HG03196 (cell line): Measurements from ENCODE around the gene SLC66A2.
"Not testable (repeated sequence)": the region's sequence is repeated elsewhere in the genome, so short reads cannot be mapped to it uniquely, and the experiment has no call there.

Experiments
- ATAC-seq: cut with Tn5 transposase; IDR thresholded peaks from one replicate; pipeline ENCODE4 v1.9.1; 2021; ENCODE audit not compliant: unreplicated experiment

SLC66A2 gene

DNA sequence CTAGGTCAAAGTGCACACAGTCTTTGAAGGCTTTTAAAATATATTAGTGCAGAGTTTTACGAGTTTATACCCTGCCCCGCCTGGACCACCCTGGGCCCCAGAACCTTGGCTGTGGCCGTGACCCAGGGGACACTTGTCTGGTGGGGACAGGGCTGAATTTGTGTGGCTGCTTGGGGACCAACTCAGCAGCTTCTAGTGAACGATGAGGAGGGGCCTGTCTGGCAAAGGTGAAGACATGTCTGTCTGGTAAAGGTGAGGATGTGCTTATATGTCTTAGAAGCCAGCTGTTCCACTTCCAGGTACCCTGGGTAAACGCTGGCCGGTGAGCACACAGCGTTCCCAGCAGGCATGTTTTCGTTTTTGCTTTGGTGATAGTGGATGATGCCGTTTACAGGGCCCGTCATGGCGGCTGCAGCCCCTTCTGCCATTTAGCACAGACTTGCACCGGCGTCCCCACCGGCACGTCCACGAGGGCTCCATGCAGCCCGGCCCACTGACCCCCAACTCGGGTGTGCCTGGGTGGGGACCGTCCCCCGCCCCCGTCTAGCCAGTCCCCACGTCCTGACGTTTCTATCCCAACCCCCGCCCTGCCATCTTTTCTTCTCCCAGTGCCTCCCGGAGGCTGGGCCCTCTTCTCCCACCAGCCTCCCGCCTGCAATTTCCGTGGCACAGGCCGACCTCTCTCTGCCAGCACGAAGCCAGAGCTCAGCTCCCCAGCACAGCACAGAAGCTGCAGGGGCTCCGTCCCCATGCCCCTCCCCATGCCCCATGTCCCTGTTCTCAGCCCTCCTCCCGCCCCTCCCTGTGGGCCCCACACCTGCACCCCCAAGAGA is 67.8 kb downstream of the SLC66A2 start:
- no peak for ATAC-seq

DNA sequence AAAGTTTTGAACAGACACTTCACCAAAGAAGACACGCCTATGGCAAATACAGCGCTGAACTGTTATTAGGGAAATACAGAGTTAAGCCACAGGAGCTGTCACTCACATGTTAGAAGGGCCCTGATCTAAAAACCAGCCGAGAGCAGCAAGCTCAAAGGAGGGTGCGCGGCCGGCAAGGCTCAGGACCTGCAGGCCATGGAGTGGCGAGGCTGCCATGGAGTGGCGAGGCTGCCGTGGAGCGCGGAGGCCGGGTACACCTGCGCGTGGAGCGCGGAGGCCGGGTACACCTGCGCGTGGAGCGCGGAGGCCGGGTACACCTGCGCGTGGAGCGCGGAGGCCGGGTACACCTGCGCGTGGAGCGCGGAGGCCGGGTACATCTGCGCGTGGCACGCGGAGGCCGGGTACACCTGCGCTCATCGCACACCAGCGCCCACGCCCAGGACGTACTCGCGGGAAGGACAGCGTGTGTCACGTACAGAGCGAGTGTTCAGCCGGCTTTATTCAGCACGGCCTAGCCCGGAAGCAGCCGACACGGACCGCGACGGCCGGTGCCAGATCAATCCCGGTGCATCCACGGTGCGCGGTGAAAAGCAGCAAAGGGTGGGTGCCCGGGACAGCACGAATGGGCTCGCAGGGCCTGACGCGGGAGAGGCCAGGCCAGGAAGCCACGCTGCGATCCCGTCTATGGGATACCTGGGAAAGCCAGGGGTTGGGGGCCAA is 68.8 kb downstream of the SLC66A2 start:
- no peak for ATAC-seq

DNA sequence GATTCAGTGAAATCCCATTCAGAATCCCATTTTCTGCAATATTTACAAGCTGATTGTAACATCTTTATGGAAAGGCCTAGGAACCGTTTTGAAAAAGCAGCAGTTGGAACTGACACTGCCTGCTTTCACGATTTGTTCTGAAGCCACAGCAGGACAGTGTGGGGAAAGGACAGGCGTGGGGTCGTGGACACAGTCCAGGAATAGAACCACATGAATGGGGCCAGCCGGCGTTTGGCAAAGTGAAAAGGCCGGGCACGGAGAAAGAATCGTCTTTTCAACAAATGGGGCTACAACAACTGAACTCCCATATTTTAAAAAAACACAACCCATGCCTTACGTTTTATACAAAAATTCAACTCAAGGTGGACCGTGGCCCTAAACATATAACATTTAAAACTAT is 69.8 kb downstream of the SLC66A2 start:
- ATAC-seq = no peak

DNA sequence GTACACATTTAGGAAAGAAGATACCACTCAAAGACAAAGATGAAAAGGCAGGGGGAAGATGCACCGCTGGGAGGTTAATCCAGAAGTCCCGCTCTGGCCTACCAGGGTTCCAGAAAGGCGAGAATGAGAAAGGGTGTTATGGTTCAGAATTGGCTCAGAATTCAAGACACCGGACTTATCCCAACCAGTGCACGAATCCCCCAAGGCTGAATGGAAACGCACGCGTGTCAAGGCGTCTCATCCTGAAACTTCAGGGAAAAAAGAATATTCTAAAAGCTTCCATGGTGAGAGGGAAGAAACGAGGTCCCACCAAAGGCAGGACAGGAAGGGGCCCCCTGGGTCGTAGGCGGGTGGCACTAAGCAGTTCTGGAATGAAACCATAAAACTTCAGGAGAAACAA is 71.9 kb downstream of the SLC66A2 start:
- no peak for ATAC-seq

DNA sequence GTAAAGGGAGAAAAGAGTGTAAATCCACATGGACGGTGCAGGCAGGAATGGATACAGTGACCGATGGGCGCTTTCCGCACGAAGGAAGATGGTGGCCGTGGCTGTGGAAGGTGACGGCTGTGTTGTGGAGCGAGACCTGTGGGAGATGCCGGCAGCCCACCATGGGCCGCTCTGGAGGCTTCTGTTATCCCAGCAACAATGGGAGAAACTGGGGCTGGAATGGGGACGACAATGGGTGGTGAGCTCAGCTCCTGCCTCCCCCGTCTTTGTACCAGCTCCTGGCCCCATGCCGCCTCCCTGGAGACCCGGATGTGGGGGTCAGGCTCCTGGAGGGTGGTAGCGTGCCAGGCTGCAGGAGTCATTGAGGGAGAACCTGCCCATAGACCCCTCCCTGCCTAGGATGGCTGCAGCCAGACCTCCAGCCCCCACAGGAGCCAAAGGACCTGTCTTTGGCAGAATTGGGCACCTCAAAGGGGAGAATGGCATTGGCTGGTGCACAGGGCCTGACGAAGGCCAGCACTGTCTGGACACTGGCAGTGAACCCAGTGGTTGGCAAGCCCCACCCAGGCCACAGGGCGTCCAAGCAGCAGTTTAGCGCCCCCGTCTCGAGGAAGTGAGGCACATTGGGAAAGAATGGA is 72.6 kb downstream of the SLC66A2 start:
- ATAC-seq = no peak

DNA sequence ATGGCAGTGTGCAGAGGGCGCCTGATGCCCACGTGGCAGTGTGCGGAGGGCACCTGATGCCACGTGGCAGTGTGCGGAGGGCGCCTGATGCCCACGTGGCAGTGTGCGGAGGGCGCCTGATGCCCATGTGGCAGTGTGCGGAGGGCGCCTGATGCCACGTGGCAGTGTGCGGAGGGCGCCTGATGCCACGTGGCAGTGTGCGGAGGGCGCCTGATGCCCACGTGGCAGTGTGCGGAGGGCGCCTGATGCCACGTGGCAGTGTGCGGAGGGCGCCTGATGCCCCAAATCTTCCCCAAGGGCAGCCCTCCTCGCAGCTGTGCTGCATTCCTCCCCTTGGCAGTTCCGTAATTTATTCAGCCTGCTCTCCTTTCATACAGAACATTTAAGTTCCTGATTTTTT is 73.2 kb downstream of the SLC66A2 start:
- not testable (repeated sequence) for ATAC-seq

DNA sequence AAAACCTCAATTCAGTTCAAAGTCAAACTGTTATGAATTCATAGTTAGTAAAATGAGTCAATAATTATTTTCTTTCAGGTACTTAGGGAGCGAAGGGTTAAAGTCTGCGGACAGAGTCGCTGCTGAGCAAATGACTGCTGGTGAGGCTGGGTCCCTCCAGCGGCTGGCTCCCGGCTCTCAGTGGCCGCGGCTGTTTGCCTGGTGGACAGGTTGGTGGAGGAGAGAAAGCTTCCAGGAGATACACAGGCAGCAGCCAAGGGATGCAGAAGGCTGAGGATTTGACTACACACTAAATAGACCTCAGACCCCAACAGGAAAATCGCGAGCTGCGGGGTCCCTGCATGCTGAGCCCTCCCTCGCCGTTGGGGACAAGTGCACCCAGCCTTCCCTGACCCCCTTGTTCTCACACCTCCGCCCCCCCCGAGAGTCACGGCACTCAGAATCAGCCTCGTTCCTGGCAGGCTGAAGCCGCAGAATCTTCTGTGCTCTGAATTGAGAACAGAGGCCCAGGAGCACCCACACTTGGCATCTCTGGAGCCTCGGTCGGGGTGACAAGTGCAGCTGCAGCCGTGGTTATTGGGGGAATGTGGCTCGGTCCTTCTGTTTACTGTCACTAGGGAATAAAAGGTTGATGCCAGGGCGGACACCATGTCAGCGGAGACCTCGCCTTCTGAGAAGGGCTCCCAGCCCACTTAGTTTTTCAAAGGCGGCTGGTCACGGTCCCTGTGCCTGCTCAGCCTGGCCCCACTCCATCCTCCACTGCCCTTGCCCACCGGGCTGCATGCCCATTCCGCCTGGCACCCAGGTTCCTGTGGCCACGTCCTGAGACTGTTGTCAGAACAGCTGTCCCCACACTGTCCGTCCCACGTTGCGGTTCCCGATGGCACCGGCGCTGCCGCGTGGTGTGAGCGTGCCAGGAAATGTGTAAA is 74.0 kb downstream of the SLC66A2 start:
- ATAC-seq = no peak

DNA sequence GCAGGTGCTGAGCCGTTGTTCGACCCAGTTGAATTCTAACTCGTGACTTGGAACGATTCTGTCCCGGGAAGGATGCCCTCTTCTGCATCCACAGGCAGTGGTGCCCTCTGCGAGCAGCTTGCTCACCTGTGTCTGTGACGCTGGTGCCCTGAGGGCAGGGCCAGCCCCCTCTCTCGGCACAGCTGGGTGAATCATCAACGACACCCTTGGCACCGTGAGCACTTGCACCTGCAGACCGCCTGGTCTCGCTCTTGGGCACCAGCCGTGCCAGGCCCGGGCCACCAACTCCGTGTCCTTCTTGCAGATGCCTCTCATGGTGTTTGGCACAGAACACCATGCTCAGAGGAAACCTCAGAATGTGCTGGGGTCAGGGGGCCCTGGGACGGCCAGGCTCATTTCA is 75.0 kb downstream of the SLC66A2 start:
- no peak for ATAC-seq

DNA sequence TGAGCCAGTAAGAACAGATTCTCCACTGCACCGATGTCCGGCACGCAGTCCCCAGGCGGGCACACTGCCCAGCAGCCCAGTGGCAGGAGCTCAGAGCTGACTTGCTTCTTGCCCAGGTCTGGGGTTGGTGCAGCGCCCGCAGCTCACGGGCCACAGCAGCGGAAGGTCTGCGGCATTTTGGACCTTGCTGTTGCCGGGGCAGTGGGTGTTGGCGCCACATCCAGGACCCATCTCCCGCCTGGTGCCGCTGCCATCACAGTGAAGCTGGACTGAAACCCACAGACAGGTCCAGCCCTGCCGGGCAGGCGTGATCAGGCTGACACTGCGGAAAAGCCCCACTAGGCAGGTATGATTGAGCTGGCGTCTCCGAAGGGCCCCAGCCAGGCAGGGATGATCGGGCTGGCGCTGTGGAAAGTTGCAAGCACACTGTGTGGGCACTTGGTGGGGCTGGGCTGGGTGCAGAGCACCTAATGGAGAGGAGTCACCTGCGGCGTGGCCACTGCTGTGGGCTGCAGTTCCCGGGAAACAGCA is 75.5 kb downstream of the SLC66A2 start:
- no peak for ATAC-seq

DNA sequence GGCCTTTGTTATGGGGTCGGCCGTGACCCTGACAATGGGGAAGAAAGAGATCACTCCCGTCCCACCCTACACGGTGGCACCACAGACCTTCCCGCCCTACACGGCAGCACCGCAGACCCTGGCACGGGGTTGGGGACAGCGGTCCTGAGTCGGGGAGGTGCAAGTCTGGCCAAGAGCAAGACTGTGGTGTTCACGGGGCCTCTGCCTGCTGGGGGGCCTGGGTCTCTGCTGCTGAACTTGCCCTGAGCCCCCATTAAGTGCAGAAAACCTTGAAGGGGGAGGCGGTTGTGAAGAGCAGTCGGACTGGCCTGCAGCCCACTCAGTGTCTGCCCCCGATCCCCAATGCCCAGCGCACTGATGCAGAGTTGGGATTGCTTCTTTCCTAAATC is 75.9 kb downstream of the SLC66A2 start:
- ATAC-seq = no peak

DNA sequence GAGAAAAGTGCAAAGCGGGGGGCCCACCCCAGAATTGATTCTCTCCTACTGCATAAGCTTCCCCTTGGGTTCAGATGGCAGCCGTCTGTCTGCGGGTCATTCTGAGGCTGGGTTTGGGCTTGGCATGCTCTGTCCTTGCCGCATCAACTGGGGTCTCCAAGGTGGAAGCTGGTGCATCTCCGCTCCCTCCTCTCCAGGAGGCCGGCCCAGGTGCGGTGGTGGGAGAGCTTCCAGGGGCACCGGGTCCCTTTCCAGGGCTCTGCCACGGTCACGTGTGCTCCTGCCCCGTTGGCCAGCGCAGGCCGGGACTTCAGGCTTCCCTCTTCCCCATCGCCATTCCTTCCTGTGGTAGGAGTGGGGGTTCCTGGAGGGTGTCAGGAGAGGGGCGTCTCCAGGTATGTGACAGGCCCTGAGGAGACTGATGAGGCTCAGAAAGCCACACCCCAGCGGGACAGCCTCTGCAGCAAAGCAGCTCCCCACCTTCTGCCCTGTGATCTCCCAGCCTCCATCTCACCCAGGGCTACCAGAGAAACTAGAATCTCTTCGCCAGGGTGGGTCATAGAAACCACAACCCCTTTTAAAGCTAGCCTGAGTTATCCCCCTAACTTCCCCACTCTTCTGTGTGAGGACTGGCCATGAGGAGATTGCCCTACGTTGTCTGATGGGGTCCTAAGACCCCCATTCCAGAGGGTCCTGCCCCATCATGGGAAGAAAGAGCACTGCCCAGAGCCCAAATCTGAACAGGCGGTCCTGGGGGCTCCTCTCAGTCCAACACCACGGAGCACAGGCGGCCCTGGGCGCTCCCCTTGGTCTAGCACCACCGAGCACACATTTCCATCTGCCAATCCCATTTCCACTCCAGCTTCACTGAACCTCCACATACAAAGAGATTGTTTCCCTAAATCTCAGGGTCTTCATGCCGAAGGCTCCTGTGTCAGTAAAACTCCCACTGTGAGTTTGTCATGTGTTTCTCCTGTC is 76.6 kb downstream of the SLC66A2 start:
- ATAC-seq = no peak

DNA sequence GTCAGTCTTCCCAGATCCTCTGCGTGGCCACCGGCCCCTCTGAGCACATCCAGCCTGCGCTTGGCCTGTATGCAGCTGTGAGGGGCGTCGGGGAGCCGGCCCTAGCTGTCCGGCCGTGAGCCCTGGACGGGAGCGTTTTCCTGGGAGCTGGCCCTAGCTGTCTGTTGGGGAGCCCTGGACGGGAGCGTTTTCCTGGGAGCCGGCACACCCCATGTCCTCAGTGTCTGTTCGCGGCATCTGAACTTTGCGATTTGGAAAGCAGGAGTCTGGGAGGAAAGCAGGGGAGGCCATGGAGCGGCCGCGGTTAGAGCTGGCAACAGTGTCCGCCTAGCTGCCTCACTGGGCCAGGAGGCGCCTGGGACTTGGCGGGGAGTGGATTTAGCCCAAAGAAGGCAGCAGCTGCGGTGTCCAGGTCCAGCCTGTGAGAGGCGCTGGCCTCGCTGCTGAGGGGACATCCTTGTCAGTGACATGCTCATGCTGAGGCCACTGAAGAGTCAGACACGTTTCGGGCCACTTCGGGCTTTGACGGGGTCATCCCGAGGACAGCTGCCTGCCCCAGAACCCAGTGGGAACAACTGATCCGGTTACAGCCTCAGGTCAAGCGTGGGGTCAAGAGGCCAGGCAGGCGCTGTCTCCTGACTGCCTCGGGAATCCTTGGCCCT is 77.9 kb downstream of the SLC66A2 start:
- no peak for ATAC-seq

DNA sequence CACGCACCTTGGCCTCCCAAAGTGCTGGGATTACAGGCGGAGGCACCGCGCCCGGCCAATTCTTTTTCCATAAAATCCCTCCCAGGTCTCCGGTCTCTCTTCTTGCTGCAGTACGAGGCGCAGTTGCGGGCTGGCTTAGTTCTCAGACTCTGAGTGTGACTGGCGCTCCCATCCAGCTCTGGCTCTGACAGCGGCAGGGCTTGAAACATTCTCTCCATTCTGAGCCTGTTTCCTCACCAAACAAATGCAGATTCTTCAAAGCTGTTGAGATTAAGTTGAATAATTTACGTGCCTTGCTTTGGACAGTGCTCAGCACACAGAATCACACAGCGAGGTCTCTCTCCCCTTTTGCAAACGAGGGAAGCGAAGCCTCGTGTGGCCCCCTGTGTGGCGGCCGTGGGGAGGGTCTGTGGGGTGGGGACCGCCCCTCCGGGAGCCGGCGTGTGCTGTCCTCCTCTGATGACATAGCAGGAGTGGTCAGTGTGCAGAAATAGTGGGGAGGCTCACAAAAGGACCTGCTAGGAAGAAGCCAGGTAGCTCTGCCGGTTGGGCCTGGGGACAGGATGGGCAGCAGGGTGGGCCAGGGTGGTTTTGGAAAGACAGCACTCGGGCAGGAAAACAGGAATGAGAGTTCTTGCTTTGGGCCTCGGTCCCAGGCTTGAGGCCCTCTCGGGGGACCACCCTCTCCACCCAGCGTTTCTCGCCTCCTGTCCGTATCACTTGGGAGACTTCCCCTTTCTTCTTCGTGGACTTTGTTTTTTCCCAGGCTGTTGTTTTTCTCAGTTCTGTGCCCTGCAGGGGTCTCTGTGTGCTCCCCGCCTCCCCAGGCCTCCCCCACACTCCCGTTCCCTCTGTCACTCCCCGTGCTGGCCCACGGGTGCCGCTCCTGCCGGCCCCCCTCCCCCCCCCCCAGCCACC is 78.7 kb downstream of the SLC66A2 start:
- no peak for ATAC-seq

DNA sequence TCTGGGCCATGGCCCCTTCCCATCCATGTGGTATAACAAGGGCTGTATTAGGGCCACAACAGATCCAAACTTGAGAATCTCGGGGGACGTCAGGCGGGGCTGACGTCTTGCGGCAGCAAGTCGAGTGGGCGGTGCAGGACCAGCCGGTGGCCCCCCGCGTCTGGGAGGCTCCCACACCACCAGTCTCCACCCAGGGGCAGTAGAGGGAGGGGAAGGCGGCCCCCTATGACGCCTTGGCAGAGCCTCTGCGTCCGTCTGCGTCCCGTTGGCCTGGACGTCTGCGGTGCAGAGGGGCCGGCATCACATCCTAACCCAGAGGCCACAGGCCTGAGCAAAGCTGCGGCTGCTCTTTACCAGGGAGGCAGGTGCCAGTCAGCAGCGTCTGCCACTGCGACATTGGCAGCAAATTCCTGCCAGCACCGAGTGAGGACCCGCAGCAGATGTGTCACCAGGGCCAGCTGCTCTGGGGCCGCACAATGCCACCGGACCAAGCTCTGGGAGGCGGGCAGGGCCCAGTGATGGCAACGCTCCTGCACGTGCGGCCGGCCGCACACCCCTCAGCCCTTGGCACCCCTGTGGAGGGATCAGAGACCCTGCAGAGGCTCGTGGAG is 79.9 kb downstream of the SLC66A2 start:
- no peak for ATAC-seq

DNA sequence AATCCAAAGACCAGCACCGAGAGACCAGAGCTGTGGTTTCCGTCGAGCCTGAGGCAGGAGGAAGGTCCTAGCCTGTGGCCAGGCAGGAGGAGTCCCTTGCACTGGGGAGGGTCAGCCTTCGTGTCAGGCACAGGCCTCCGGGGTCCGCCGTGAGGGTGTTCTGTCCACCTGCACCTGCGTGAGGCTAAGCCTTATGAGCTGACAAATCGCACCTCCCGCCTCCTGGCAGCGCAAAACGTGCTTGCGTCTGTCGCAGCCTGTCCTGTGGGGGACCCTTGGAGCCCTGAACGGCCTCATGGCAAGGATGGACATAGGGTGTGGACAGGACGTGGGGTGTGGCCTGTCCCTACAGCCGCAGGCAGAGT is 80.4 kb downstream of the SLC66A2 start:
- ATAC-seq = no peak

DNA sequence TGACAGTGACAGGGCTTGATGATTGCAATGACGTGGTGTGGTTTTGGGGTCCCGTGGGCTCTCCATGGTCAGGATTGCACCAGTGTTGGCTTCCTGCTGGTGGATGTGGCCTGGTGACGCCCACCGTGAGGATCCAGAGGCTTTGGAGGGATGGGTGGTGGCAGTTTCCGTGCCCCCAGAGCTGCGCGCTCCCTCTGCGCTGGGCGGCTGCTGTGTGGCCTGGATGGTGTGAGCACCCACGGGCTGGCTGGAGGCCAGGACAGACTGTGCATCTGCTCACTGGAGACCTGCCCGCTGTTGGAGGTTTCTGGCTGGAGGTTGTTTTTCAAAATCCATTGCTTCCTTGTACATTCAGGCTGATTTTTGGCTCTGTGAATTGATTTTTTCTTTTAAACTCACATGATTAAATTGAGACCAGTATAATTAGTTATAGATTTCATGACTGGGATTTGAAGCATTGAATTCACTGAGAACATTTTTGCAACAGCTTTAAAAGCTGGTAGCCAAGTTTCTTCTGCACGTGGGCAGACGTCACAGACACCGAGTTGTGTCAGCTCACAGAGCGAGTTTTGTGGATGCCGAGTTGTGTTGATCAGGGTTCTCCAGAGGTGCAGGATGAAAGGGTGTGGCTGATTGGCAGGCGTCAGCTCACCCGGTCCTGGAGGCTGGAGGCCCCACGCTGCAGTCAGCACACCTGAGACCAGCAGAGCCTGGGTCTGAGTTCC is 81.0 kb downstream of the SLC66A2 start:
- ATAC-seq = no peak
